ENCODE results near the gene SNPH.

DNA sequence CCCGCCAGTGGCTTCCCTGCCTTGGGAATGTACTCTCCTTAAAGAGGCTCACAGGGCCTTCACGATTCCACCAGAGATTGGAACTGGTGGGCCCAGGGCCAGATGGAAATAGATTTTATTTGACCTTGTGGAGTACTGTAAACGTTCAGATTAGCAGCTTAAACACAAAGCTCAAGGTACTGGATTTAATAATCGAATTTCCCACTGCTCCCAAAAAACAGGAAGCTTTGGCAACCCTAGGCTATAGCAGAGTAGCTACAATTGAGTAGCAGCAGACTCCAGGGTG is 55.5 kb downstream of the SNPH start:
- TF ChIP-seq EZH2phosphoT487 (IDR thresholded peaks at IDR 0.05; ENCODE audit: borderline replicate concordance, low read length) (no peak), EZH2 (IDR thresholded peaks at IDR 0.05; ENCODE audit: low read length, unreplicated experiment) (no peak)
- TF ChIP-seq, protein P1, sequence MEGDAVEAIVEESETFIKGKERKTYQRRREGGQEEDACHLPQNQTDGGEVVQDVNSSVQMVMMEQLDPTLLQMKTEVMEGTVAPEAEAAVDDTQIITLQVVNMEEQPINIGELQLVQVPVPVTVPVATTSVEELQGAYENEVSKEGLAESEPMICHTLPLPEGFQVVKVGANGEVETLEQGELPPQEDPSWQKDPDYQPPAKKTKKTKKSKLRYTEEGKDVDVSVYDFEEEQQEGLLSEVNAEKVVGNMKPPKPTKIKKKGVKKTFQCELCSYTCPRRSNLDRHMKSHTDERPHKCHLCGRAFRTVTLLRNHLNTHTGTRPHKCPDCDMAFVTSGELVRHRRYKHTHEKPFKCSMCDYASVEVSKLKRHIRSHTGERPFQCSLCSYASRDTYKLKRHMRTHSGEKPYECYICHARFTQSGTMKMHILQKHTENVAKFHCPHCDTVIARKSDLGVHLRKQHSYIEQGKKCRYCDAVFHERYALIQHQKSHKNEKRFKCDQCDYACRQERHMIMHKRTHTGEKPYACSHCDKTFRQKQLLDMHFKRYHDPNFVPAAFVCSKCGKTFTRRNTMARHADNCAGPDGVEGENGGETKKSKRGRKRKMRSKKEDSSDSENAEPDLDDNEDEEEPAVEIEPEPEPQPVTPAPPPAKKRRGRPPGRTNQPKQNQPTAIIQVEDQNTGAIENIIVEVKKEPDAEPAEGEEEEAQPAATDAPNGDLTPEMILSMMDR (conservative IDR thresholded peaks at IDR 0.05; ENCODE audit: low read depth, low read length), result no peak
